K562 (cell line): ENCODE results near the gene TNFSF13. TPM values are rescaled to one million over a fixed set of nuclear protein-coding genes. Genes with fewer than 3 reads are reported as not detected.

ENCODE experiments used
- AFF1 ChIP-seq, 2 experiments: fragments of 450-650 bp; IDR thresholded peaks; 2 replicates each; pipeline ENCODE4 v1.6.1; 2018; ENCODE audit warnings: mild to moderate bottlenecking in 2 of 2, low read depth in 1 of 2; ENCODE audit not compliant: partially characterized antibody in 2 of 2
- DACH1 ChIP-seq: fragments of 450-650 bp; IDR thresholded peaks from 2 replicates; pipeline ENCODE4 v1.6.1; 2018; ENCODE audit not compliant: partially characterized antibody
- DPF2 ChIP-seq: fragments of 450-650 bp; IDR thresholded peaks from 2 replicates; pipeline ENCODE4 v1.6.1; 2016
- ELK3 ChIP-seq: fragments of 450-650 bp; formaldehyde crosslinking; IDR thresholded peaks from 2 replicates; pipeline ENCODE4 v1.4.0; 2020; ENCODE audit warnings: mild to moderate bottlenecking
- ETV5 ChIP-seq: sonication (generic); formaldehyde crosslinking; IDR thresholded peaks from 2 replicates; pipeline ENCODE4 v1.4.0; 2020; ENCODE audit warnings: low read depth, mild to moderate bottlenecking, missing genetic modification reagents
- FOXK1 ChIP-seq: sonication (generic); formaldehyde crosslinking; IDR thresholded peaks from 2 replicates; pipeline ENCODE4 v1.8.0; 2022; ENCODE audit warnings: missing genetic modification reagents, mild to moderate bottlenecking, borderline replicate concordance
- FOXP1 ChIP-seq: sonication (generic); formaldehyde crosslinking; IDR thresholded peaks from 2 replicates; pipeline ENCODE4 v1.8.0; 2022; ENCODE audit warnings: mild to moderate bottlenecking, missing genetic modification reagents
- HINFP ChIP-seq: fragments of 450-650 bp; conservative IDR thresholded peaks from 2 replicates; pipeline ENCODE4 v1.6.1; 2016; ENCODE audit warnings: missing genetic modification characterization, low read depth, mild to moderate bottlenecking, control low read depth, missing compliant biosample characterization
- NFRKB ChIP-seq: fragments of 450-650 bp; IDR thresholded peaks from 2 replicates; pipeline ENCODE4 v1.6.1; 2016; ENCODE audit warnings: low read depth
- NFYB ChIP-seq: IDR thresholded peaks from 2 replicates; pipeline ENCODE4 v1.6.1; 2011; ENCODE audit warnings: mild to moderate bottlenecking, moderate library complexity; ENCODE audit not compliant: insufficient read length; ENCODE audit errors: extremely low read depth
- NR2F6 ChIP-seq: fragments of 450-650 bp; formaldehyde crosslinking; IDR thresholded peaks from 2 replicates; pipeline ENCODE4 v1.4.0; 2020; ENCODE audit warnings: mild to moderate bottlenecking
- STAG1 ChIP-seq: sonication (generic); formaldehyde crosslinking; IDR thresholded peaks from 2 replicates; pipeline ENCODE4 v1.5.0; 2020; ENCODE audit warnings: missing genetic modification reagents, borderline replicate concordance
- TEAD1 ChIP-seq, 2 experiments: fragments of 450-650 bp in 1 of 2; sonication (generic) in 1 of 2; formaldehyde crosslinking; IDR thresholded peaks; 2 replicates each; pipeline versions ENCODE4 v1.4.0 to v1.8.0; 2020 to 2022; ENCODE audit warnings: mild to moderate bottlenecking in 2 of 2, missing genetic modification reagents in 1 of 2
- TEAD2 ChIP-seq: fragments of 450-650 bp; IDR thresholded peaks from 2 replicates; pipeline ENCODE4 v1.6.1; 2016; ENCODE audit warnings: missing genetic modification characterization, control low read depth, missing compliant biosample characterization
- TFAM ChIP-seq: fragments of 250-450 bp; sonication (Bioruptor Pico); conservative IDR thresholded peaks from 2 replicates; pipeline ENCODE4 v1.5.0; 2021; ENCODE audit warnings: mild to moderate bottlenecking, moderate library complexity
- ZNF174 ChIP-seq: fragments of 250-450 bp; sonication (Bioruptor Pico); IDR thresholded peaks from 2 replicates; pipeline ENCODE4 v1.4.0; 2020; ENCODE audit warnings: mild to moderate bottlenecking
- ZNF280A ChIP-seq: fragments of 450-650 bp; IDR thresholded peaks from 2 replicates; pipeline ENCODE4 v1.6.1; 2018; ENCODE audit warnings: mild to moderate bottlenecking, low read depth; ENCODE audit not compliant: partially characterized antibody
- ZNF79 ChIP-seq: fragments of 250-450 bp; sonication (Bioruptor Pico); IDR thresholded peaks from 2 replicates; pipeline ENCODE4 v1.4.0; 2020; ENCODE audit warnings: low read depth, mild to moderate bottlenecking, moderate library complexity
- ZSCAN32 ChIP-seq: fragments of 450-650 bp; formaldehyde crosslinking; IDR thresholded peaks from 2 replicates; pipeline ENCODE4 v1.4.0; 2020; ENCODE audit warnings: mild to moderate bottlenecking, moderate library complexity
- polyA plus RNA-seq, 8 experiments: library from polyadenylated mRNA; depleted of rRNA in 4 of 8; stranded (reverse) in 5 of 8; unstranded in 3 of 8; fragments of >200 nt; fragmentation: Nextera tagmentation in 2 of 8; fragmentation: Illumina TruSeq in 1 of 8; extraction: Ambion mirVana in 2 of 8; extraction: Trizol in 1 of 8; gene quantifications; 2 replicates each; pipeline versions ENCODE4 v1.2.1 to v1.2.3, GENCODE V29; 2011 to 2014; ENCODE audit warnings: inconsistent platforms in 1 of 8, missing spikeins in 1 of 8
- total RNA-seq, 7 experiments: library from RNA; depleted of rRNA in 6 of 7; stranded (reverse); fragments of >200 nt in 6 of 7; fragmentation: Illumina TruSeq in 2 of 7; extraction: Trizol in 2 of 7; gene quantifications; 2 replicates each; pipeline versions ENCODE4 v1.2.1 to v1.2.3, GENCODE V29; 2011 to 2021; ENCODE audit warnings: low replicate concordance in 1 of 7

TNFSF13 gene
- total and polyA plus RNA-seq, 9 of the 15 experiments (the other 6 are each of a cell fraction or from before 2014, with no cell fraction given), result 0.04 to 0.51 (median 0.19) TPM; not detected in 1

- TF ChIP-seq ZNF280A (no peak), NFRKB (no peak), HINFP (tag) (no peak), ELK3 (no peak), STAG1 (CRISPR knock-in tag) (no peak), FOXP1 (no peak), AFF1 (IDR thresholded peaks at IDR 0.05; ENCODE audit: low read depth in 1 of 2, partially characterized antibody in 2 of 2) (peak in 1 of 2 experiments; percentile 7), ZSCAN32 (CRISPR knock-in tag) (peak; percentile 23; the same call in 1 of the 2 replicates), TFAM (CRISPR knock-in tag) (no peak), DPF2 (peak; percentile 54; the same call in 1 of the 2 replicates), FOXK1 (CRISPR knock-in tag) (peak; percentile 95), ETV5 (no peak), TEAD1 (CRISPR knock-in tag; IDR thresholded peaks at IDR 0.05) (no peak), ZNF174 (CRISPR knock-in tag) (no peak), TEAD2 (no peak), NFYB (no peak), ZNF79 (CRISPR knock-in tag) (no peak), NR2F6 (CRISPR knock-in tag) (no peak), DACH1 (no peak)
These were observed 20.7 kb downstream of the TNFSF13 start, which contains the start of gene CD68 (continued) for GRCh38 chr17:7579001-7579833.
